Tibial nerve (tissue), 4 donors: Measurements from ENCODE around the gene RAB33A.

Experiments used
- CTCF ChIP-seq, 5 experiments: fragments of 200-600 bp in 3 of 5; fragments of 450-650 bp in 2 of 5; sonication (generic) in 3 of 5; IDR thresholded peaks; one replicate each; pipeline ENCODE4 v1.5.1; 2016 to 2019; ENCODE audit warnings: antibody characterized with exemption in 5 of 5, mild to moderate bottlenecking in 3 of 5, moderate library complexity in 2 of 5
- EP300 ChIP-seq, 2 donors: sonication (generic); formaldehyde crosslinking; IDR thresholded peaks; one replicate each; pipeline ENCODE4 v1.6.1; 2017; ENCODE audit warnings: antibody characterized with exemption in 2 of 2, mild to moderate bottlenecking in 1 of 2

- TF ChIP-seq CTCF (IDR thresholded peaks at IDR 0.05), result no peak
- TF ChIP-seq EP300 (IDR thresholded peaks at IDR 0.05), result no peak
Measured at GRCh38 chrX:130147631-130148030, 24.1 kb upstream of the RAB33A start.
